Tibial artery (tissue), 4 donors: Measurements from ENCODE around the gene KIF6.

Experiments
- DNase-seq, 2 donors: peaks; one replicate each; pipeline ENCODE4 v3.0.0-alpha.2; 2019
- H3K27ac ChIP-seq, 2 donors: fragments of 200-600 bp; sonication (generic) in 1 of 2; 1 replicate in 1 of 2; 2 replicates in 1 of 2; pipeline ENCODE4 v1.5.1; 2018 to 2019; ENCODE audit warnings: mild to moderate bottlenecking in 1 of 2
- H3K27me3 ChIP-seq, 2 donors: fragments of 200-600 bp; sonication (generic) in 1 of 2; one replicate each; pipeline versions ENCODE4 v1.5.1 to v1.6.0; 2016 to 2019
- H3K36me3 ChIP-seq, 3 donors: fragments of 200-600 bp; sonication (generic) in 2 of 3; one replicate each; pipeline ENCODE4 v1.5.1; 2016 to 2019; ENCODE audit warnings: mild to moderate bottlenecking in 2 of 3
- H3K4me1 ChIP-seq, 4 donors: fragments of 200-600 bp; sonication (generic) in 2 of 4; 1 replicate in 3 of 4; 2 replicates in 1 of 4; pipeline ENCODE4 v1.5.1; 2016 to 2019
- H3K4me3 ChIP-seq, 2 donors: fragments of 200-600 bp; sonication (generic) in 1 of 2; 1 replicate in 1 of 2; 2 replicates in 1 of 2; pipeline ENCODE4 v1.5.1; 2018 to 2019; ENCODE audit warnings: mild to moderate bottlenecking in 2 of 2
- H3K9me3 ChIP-seq, 3 donors: fragments of 200-600 bp; sonication (generic) in 1 of 3; one replicate each; pipeline ENCODE4 v1.5.1; 2016 to 2019
- CTCF ChIP-seq, 2 experiments: fragments of 200-600 bp in 1 of 2; fragments of 450-650 bp in 1 of 2; IDR thresholded peaks; one replicate each; pipeline ENCODE4 v1.5.1; 2017 to 2019; ENCODE audit warnings: antibody characterized with exemption in 2 of 2, mild to moderate bottlenecking in 1 of 2, moderate library complexity in 1 of 2
- intact Hi-C: fragments of 100-400 bp; cut with DNase I; formaldehyde crosslinking; loops from one replicate; pipeline ENCODE4 v1.15.0; 2023; ENCODE audit warnings: low total_unique reads

KIF6 gene

GRCh38 chr6:39623750-39624149 is 101.5 kb downstream of the KIF6 start:
- no peak for TF ChIP-seq CTCF (IDR thresholded peaks at IDR 0.05)
- DNase-seq, result no peak
- Histone ChIP-seq H3K4me3 (no peak overlapping the region), H3K4me1 (no peaks in the 10 kb centered on the region), H3K27ac (no peak overlapping the region), H3K9me3 (no peaks in the 10 kb centered on the region), H3K27me3 (no peaks in the 10 kb centered on the region), H3K36me3 (no peaks in the 10 kb centered on the region)
- intact Hi-C loops, result no loop called here

DNA sequence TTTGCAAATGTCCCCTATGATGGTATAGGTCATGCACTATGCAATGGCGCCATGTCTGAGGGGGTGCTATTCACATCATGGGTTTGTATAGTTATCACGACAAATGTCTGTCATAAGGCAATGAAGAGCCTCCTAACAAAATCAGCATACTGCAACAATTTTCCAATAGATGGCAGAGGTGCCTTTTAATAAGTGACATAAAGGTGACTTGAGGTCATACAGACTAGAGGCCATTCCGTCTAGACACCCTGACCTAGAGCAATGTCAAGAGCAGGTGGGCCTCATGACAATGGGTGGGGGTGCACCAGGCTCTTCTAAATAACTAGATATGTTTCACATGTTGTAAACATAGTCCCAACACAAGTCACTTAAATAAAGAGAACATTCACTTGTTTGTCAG is 107.7 kb downstream of the KIF6 start:
- H3K4me3 ChIP-seq, result no peak overlapping the region
- TF ChIP-seq CTCF (IDR thresholded peaks at IDR 0.05), result no peak
- intact Hi-C loops, result no loop called here
- no peaks in the 10 kb centered on the region for H3K4me1 ChIP-seq
- no peaks in the 10 kb centered on the region for H3K9me3 ChIP-seq
- no peaks in the 10 kb centered on the region for H3K27me3 ChIP-seq
- no peaks in the 10 kb centered on the region for H3K36me3 ChIP-seq
- DNase-seq, result no peak
- H3K27ac ChIP-seq, result no peak overlapping the region

DNA sequence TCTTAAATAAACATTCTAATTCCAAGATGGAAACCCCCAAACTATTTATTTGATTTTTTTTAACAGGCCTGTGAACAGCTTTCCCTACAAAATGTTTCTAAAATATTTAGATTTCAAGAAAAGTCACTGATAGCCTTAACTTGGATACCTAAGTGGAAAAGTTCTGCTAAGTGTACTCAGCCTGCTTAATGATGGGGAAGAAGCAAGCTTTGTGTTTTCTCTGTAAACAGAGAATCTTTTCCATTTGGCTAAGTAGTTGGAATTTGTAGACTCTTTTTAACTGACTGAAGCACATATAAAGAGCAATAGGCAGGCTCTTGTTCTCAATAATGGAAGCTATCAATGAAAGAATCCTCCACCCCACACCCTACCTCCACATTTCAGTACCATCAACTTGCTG is 108.2 kb downstream of the KIF6 start:
- Histone ChIP-seq H3K4me1 (no peaks in the 10 kb centered on the region), H3K27me3 (no peaks in the 10 kb centered on the region), H3K9me3 (no peaks in the 10 kb centered on the region), H3K27ac (no peak overlapping the region), H3K4me3 (no peak overlapping the region), H3K36me3 (no peaks in the 10 kb centered on the region)
- intact Hi-C loops, result no loop called here
- TF ChIP-seq CTCF (IDR thresholded peaks at IDR 0.05), result no peak
- no peak for DNase-seq

DNA sequence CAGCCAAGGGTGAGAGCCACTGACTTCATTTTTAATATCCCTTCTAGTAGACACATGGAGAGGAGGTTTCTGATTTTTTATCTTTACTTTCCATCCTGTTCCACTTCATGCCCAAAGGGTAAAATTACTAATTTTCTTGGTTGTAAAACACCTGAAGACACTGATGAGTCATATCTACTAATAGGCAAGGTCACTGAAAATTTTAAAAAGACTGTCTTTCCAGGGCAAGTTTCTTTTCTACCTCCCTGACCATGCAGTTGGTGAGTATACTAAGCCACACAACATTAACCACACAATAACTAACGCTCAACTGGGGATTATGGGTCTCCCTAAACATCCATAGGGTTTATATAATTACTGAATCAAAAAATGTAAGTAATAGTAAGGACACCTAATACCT is 109.6 kb downstream of the KIF6 start:
- no peak overlapping the region for H3K27ac ChIP-seq
- no peak for TF ChIP-seq CTCF (IDR thresholded peaks at IDR 0.05)
- peaks cover 0 to 3% (median 0%) of the 10 kb centered on the region in 4 donors for H3K4me1 ChIP-seq
- DNase-seq, result no peak
- no peaks in the 10 kb centered on the region for H3K36me3 ChIP-seq
- no peaks in the 10 kb centered on the region for H3K27me3 ChIP-seq
- no peaks in the 10 kb centered on the region for H3K9me3 ChIP-seq
- intact Hi-C loops, result no loop called here
- no peak overlapping the region for H3K4me3 ChIP-seq

DNA sequence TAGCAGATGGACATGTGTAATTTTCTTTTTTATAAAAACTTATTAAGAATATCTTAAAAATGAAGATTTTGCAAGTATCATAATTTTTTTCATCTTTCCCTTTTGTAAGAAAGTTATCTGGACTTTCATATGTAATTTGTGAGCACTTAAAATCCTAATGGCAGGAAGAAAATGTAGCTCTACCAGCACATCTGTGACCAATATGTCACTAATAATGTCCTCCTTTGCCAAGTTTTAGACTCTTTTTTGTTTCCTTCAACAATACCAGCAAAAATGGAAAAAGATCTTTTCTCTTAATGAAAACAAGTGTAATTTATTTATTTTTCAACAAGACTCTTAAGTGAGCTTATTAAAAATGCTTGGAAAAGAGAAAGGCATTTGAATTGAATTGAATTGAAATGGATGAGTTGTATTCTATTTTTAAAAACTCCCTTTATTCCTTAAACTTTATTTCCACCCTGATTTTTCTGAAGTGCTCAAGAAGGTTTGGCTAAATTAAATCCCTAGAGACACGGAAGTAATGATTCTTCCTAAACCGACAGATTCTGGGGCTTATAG is 110.7 kb downstream of the KIF6 start:
- peaks cover 0 to 13% (median 4%) of the 10 kb centered on the region in 4 donors for H3K4me1 ChIP-seq
- no peaks in the 10 kb centered on the region for H3K27me3 ChIP-seq
- H3K36me3 ChIP-seq, result no peaks in the 10 kb centered on the region
- H3K4me3 ChIP-seq, result no peak overlapping the region
- no peak for DNase-seq
- no peak for TF ChIP-seq CTCF (IDR thresholded peaks at IDR 0.05)
- H3K9me3 ChIP-seq, result no peaks in the 10 kb centered on the region
- intact Hi-C loops, result no loop called here
- no peak overlapping the region for H3K27ac ChIP-seq

GRCh38 chr6:39610221-39610620 is 115.0 kb downstream of the KIF6 start:
- H3K4me3 ChIP-seq, result no peak overlapping the region
- no peaks in the 10 kb centered on the region for H3K9me3 ChIP-seq
- H3K4me1 ChIP-seq, result peaks cover 0 to 13% (median 4%) of the 10 kb centered on the region in 4 donors
- no peak for TF ChIP-seq CTCF (IDR thresholded peaks at IDR 0.05)
- intact Hi-C loops, result no loop called here
- no peaks in the 10 kb centered on the region for H3K27me3 ChIP-seq
- H3K27ac ChIP-seq, result no peak overlapping the region
- no peak for DNase-seq
- H3K36me3 ChIP-seq, result no peaks in the 10 kb centered on the region
